ENCODE measurements around the gene NASP.

DNA sequence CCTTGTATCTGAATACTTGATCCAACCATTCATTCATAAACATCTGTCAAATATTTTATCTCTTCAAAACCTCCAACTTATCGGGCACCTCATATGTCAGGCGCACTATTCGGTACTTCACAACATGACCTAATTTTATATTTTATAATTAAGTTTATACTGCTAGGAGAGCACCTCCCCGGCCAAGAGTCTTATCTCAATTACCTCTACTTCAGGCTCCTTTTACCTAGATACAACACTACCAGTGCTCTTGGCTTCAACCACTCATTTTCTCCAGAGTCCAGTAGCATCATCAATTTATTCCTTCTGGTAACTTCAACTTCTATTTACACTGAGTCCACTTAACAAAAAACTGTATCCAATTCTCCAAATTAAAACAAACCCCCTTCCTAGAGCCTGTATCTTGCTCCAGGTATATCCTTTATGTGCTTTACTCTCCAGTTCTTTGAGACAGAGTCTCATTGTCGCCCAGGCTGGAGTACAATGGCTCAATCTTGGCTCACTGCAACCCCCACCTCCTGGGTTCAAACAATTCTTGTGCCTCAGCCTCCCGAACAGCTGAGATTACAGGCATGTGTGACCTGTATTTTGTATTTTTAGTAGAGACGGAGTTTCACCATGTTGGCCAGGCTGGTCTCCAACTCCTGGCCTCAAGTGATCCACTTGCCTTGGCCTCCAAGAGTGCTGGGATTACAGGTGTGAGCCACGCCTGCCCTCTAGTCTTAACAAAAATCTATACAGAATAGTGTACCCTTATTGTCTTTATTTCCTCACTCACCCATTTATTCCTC is 83.7 kb downstream of the NASP start:
- TF ChIP-seq CTCF (conservative IDR thresholded peaks at IDR 0.05; ENCODE audit: low read length) (no peak), EZH2phosphoT487 (IDR thresholded peaks at IDR 0.05; ENCODE audit: borderline replicate concordance, low read depth, low read length) (no peak)

Data from OCI-LY7 (cell line).